Body of pancreas (tissue), 4 donors: Measurements from ENCODE around the gene OR52N5. TPM values are rescaled to one million over a fixed set of nuclear protein-coding genes. Genes with fewer than 3 reads are reported as not detected.

Source experiments
- ATAC-seq: fragments of 150-250 bp; one replicate; pipeline ENCODE4 v1.9.1; 2016
- DNase-seq, 4 donors: peaks; one replicate each; pipeline ENCODE4 v3.0.0-alpha.2; 2019
- H3K27ac ChIP-seq, 4 donors: fragments of 200-600 bp; sonication (generic); 1 replicate in 3 of 4; 2 replicates in 1 of 4; pipeline versions ENCODE4 v1.5.1 to v1.6.1; 2016 to 2019; ENCODE audit warnings: mild to moderate bottlenecking in 1 of 4, mixed read lengths in 1 of 4, moderate library complexity in 1 of 4
- H3K27me3 ChIP-seq, 2 donors: fragments of 200-600 bp; sonication (generic); one replicate each; pipeline ENCODE4 v1.6.0; 2016; ENCODE audit warnings: mild to moderate bottlenecking in 1 of 2
- H3K36me3 ChIP-seq, 2 donors: fragments of 200-600 bp; sonication (generic); replicated peaks in 1 of 2; 2 replicates each; pipeline ENCODE4 v1.5.1; 2016; ENCODE audit warnings: low read depth in 2 of 2; ENCODE audit not compliant: insufficient read depth in 1 of 2
- H3K4me1 ChIP-seq: fragments of 200-600 bp; sonication (generic); one replicate; pipeline ENCODE4 v1.6.0; 2016
- H3K4me3 ChIP-seq, 2 donors: fragments of 200-600 bp; sonication (generic); 1 replicate in 1 of 2; 2 replicates in 1 of 2; pipeline ENCODE4 v1.5.1; 2016 to 2019
- H3K9me3 ChIP-seq, 3 donors: fragments of 200-600 bp; sonication (generic); 1 replicate in 2 of 3; 2 replicates in 1 of 3; pipeline ENCODE4 v1.5.1; 2016
- CTCF ChIP-seq, 7 experiments: fragments of 450-650 bp in 4 of 7; fragments of 200-600 bp in 3 of 7; sonication (generic) in 3 of 7; IDR thresholded peaks; one replicate each; pipeline ENCODE4 v1.5.1; 2016 to 2019; ENCODE audit warnings: antibody characterized with exemption in 7 of 7
- POLR2A ChIP-seq, 3 donors: fragments of 450-650 bp; IDR thresholded peaks; one replicate each; pipeline ENCODE4 v1.6.1; 2016; ENCODE audit warnings: antibody characterized with exemption in 3 of 3, mild to moderate bottlenecking in 2 of 3
- WGBS, 2 donors: methylation state at CpG; one replicate each; pipeline ENCODE4 v1.1.5; 2017; 5-methylcytosine and 5-hydroxymethylcytosine counted together
- intact Hi-C: fragments of 100-400 bp; cut with DNase I; formaldehyde crosslinking; loops from one replicate; pipeline ENCODE4 v1.15.1; 2023
- total RNA-seq, 2 donors: library from RNA; depleted of rRNA; stranded (reverse); fragments of >200 nt; gene quantifications; one replicate each; pipeline ENCODE4 v1.1.0, GENCODE V29; 2016

The OR52N5 gene
- total RNA-seq, 2 donors from 2014 or later = not detected

GRCh38 chr11:5796541-5796940 lies 13.4 kb upstream of the OR52N5 start:
- Histone ChIP-seq H3K27me3 (no peaks in the 10 kb centered on the region), H3K27ac (no peak overlapping the region), H3K4me3 (no peak overlapping the region), H3K9me3 (no peaks in the 10 kb centered on the region), H3K36me3 (no peaks in the 10 kb centered on the region), H3K4me1 (no peaks in the 10 kb centered on the region)
- ATAC-seq (no peak), DNase-seq (no peak)
- intact Hi-C loops = no loop called here
- WGBS, 2 donors = 70 to 73% methylated on average over 6 of the region's 6 CpGs
- TF ChIP-seq CTCF (IDR thresholded peaks at IDR 0.05) (no peak), POLR2A (IDR thresholded peaks at IDR 0.05) (no peak)

- Histone ChIP-seq H3K27ac (no peak within 1 kb of the TSS), H3K9me3 (no peaks in the 10 kb centered on the region)
Measured at GRCh38 chr11:5791165-5791564, 8.0 kb upstream of the OR52N5 start, which contains the start of gene OR52N1. OR52N1 (minus strand) TSS chr11:5791265; CDS start chr11:5788816, 2,449 bp downstream.

GRCh38 chr11:5767056-5767455 lies 16.1 kb downstream of the OR52N5 start:
- Histone ChIP-seq H3K27ac (no peak overlapping the region), H3K36me3 (no peaks in the 10 kb centered on the region), H3K9me3 (no peaks in the 10 kb centered on the region), H3K4me3 (no peak overlapping the region), H3K4me1 (no peaks in the 10 kb centered on the region), H3K27me3 (no peaks in the 10 kb centered on the region)
- TF ChIP-seq CTCF (IDR thresholded peaks at IDR 0.05) = no peak
- no peak for TF ChIP-seq POLR2A (IDR thresholded peaks at IDR 0.05)
- WGBS, 2 donors = 10 to 19% methylated on average over 1 of the region's 1 CpG
- DNase-seq = no peak
- intact Hi-C loops = no loop called here
- no peak for ATAC-seq

More at GRCh38 chr11:5791165-5791564, 8.0 kb upstream of the OR52N5 start, which contains the start of gene OR52N1:
- Histone ChIP-seq H3K36me3 (no peaks in the 10 kb centered on the region), H3K4me3 (no peak within 1 kb of the TSS), H3K27me3 (no peaks in the 10 kb centered on the region), H3K4me1 (no peaks in the 10 kb centered on the region)
- WGBS, 2 donors = 63 to 74% methylated on average over 3 of the region's 3 CpGs
- TF ChIP-seq CTCF (IDR thresholded peaks at IDR 0.05) (no peak), POLR2A (IDR thresholded peaks at IDR 0.05) (no peak)
- no peak for ATAC-seq
- intact Hi-C loops = no loop called here
- DNase-seq = no peak

GRCh38 chr11:5753943-5754342 lies 29.2 kb downstream of the OR52N5 start, which contains the start of gene OR52N4:
OR52N4 (plus strand) TSS chr11:5754243; CDS start chr11:5754741, 498 bp downstream.
- H3K4me1 ChIP-seq = no peaks in the 10 kb centered on the region
- no peak for DNase-seq
- H3K4me3 ChIP-seq = no peak within 1 kb of the TSS
- no peak within 1 kb of the TSS for H3K27ac ChIP-seq
- WGBS, 2 donors = 87 to 94% methylated on average over 1 of the region's 1 CpG
- H3K36me3 ChIP-seq = no peaks in the 10 kb centered on the region
- intact Hi-C loops = no loop called here
- no peak for ATAC-seq
- H3K27me3 ChIP-seq = no peaks in the 10 kb centered on the region
- TF ChIP-seq CTCF (IDR thresholded peaks at IDR 0.05) (no peak), POLR2A (IDR thresholded peaks at IDR 0.05) (no peak)
- H3K9me3 ChIP-seq = no peaks in the 10 kb centered on the region

- no peaks in the 10 kb centered on the region for H3K36me3 ChIP-seq
- intact Hi-C loops = no loop called here
- no peaks in the 10 kb centered on the region for H3K9me3 ChIP-seq
- H3K4me1 ChIP-seq = no peaks in the 10 kb centered on the region
- WGBS, 2 donors = 58 to 66% methylated on average over 3 of the region's 3 CpGs
- no peak overlapping the region for H3K27ac ChIP-seq
- ATAC-seq (no peak), DNase-seq (no peak)
- H3K4me3 ChIP-seq = no peak overlapping the region
- H3K27me3 ChIP-seq = no peaks in the 10 kb centered on the region
- no peak for TF ChIP-seq POLR2A (IDR thresholded peaks at IDR 0.05)
- TF ChIP-seq CTCF (IDR thresholded peaks at IDR 0.05) = no peak
Measured at GRCh38 chr11:5749836-5750235, 33.3 kb downstream of the OR52N5 start.
